ENCODE results near the gene CARMIL1. TPM values are rescaled to one million over a fixed set of nuclear protein-coding genes. Genes with fewer than 3 reads are reported as not detected.
A peak's percentile ranks its signal among the peaks of the same experiment; 100 is the strongest.

The CARMIL1 gene
- total and polyA plus RNA-seq, 8 donors: 5.9 to 9.4 (median 7.8) TPM

GRCh38 chr6:25494469-25494868 lies 215.3 kb downstream of the CARMIL1 start:
- TF ChIP-seq CTCF (IDR thresholded peaks at IDR 0.05): no peak
- H3K27me3 ChIP-seq: no peaks in the 10 kb centered on the region
- ATAC-seq: no peak
- no peak overlapping the region for H3K4me3 ChIP-seq
- intact Hi-C loops (cut with DNase I): no loop called here
- H3K36me3 ChIP-seq: no peaks in the 10 kb centered on the region
- WGBS, 2 donors: 85 to 97% methylated on average over 1 of the region's 1 CpG
- DNase-seq: no peak
- H3K4me1 ChIP-seq: peaks cover 0 to 8% (median 0%) of the 10 kb centered on the region in 3 donors
- no peak for FAIRE-seq
- H3K27ac ChIP-seq: no peak overlapping the region
- no peaks in the 10 kb centered on the region for H3K9me3 ChIP-seq

GRCh38 chr6:25497383-25498040 lies 218.3 kb downstream of the CARMIL1 start:
- Histone ChIP-seq H3K27ac (no peak overlapping the region), H3K27me3 (no peaks in the 10 kb centered on the region), H3K36me3 (no peaks in the 10 kb centered on the region), H3K9me3 (no peaks in the 10 kb centered on the region), H3K4me3 (no peak overlapping the region), H3K4me1 (no peaks in the 10 kb centered on the region)
- FAIRE-seq (no peak), DNase-seq (no peak), ATAC-seq (peak in 2 of 4 donors; percentile 22 to 50)
- 91 to 94% methylated on average over 8 of the region's 8 CpGs for WGBS, 2 donors
- TF ChIP-seq CTCF (IDR thresholded peaks at IDR 0.05): no peak
- intact Hi-C loops (cut with DNase I): loop anchor here in 1 of 3 donors (5.0 kb wide), 1 partner anchor 220 kb away; the partner anchor contains the start of gene CARMIL1

- DNase-seq: no peak
- intact Hi-C loops (cut with DNase I): loop anchor here in 1 of 3 donors (5.0 kb wide), 1 partner anchor 221 kb away; the partner anchor contains the start of gene CARMIL1
- Histone ChIP-seq H3K9me3 (no peaks in the 10 kb centered on the region), H3K4me1 (no peaks in the 10 kb centered on the region), H3K4me3 (no peak overlapping the region), H3K27me3 (no peaks in the 10 kb centered on the region), H3K27ac (no peak overlapping the region), H3K36me3 (no peaks in the 10 kb centered on the region)
- TF ChIP-seq CTCF (IDR thresholded peaks at IDR 0.05): no peak
- WGBS, 2 donors: 89 to 94% methylated on average over 4 of the region's 4 CpGs
- FAIRE-seq: no peak
- no peak for ATAC-seq
These were observed 219.3 kb downstream of the CARMIL1 start for GRCh38 chr6:25498505-25498904.

DNA sequence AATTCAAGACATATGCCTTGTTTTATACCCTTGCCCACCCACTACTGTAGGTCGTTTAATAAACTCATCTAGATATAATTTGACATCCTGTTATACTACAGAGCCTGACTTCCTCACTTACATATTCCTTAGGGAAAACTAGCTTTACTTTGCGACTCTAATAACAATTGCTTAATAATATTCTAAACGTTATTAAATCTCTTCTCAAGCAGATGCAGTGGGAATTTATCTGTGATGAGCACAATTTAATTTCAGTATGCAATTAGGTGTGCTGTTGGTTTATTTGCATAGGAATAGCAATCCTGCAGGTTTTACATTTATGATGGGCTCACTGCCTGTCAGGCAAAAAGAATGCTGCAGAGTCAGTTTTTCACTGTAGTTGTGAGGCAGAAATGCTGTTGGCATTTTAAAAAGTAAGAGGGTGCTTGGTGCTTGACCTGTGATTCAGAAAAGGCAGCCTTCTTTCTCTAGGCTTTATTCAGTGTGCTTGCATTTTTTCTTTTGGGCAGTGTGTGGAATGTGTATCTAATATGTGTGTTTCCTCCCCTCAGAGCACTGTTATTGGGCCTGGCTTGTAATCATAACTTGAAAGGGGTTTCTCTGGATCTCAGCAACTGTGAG lies 220.6 kb downstream of the CARMIL1 start:
- FAIRE-seq (no peak), ATAC-seq (no peak), DNase-seq (no peak)
- no peaks in the 10 kb centered on the region for H3K4me1 ChIP-seq
- intact Hi-C loops (cut with DNase I): loop anchor here in 1 of 3 donors (5.0 kb wide), 1 partner anchor 222 kb away; the partner anchor contains the start of gene CARMIL1
- no peaks in the 10 kb centered on the region for H3K9me3 ChIP-seq
- TF ChIP-seq CTCF (IDR thresholded peaks at IDR 0.05): no peak
- no peaks in the 10 kb centered on the region for H3K27me3 ChIP-seq
- no peak overlapping the region for H3K27ac ChIP-seq
- WGBS, 2 donors: 45 to 46% methylated on average over 3 of the region's 3 CpGs
- no peaks in the 10 kb centered on the region for H3K36me3 ChIP-seq
- no peak overlapping the region for H3K4me3 ChIP-seq

DNA sequence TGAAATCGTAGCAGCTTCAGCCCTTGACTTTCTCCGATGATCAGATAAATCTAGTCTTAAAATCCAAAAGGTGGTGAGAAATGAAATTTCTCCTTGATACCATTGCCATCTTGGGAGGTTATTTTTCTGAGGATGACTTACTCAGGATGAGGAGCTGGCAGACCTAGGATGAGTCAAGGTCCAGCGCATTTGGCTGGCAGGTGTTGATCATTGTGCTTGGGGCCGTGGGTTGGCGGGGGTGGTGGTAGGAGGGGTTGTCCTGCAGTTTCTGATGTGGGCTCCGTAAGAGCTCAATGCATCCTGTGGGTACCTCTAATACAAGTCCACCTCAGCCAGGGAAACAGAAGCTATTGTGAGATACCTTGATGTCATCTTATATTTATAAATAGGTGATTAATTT lies 224.5 kb downstream of the CARMIL1 start:
- no peak for FAIRE-seq
- H3K36me3 ChIP-seq: no peaks in the 10 kb centered on the region
- no peak for TF ChIP-seq CTCF (IDR thresholded peaks at IDR 0.05)
- no peak for DNase-seq
- intact Hi-C loops (cut with DNase I): no loop called here
- no peak overlapping the region for H3K4me3 ChIP-seq
- no peak overlapping the region for H3K27ac ChIP-seq
- H3K4me1 ChIP-seq: peaks cover 0 to under 1% (median 0%) of the 10 kb centered on the region in 3 donors
- ATAC-seq: no peak
- no peaks in the 10 kb centered on the region for H3K27me3 ChIP-seq
- no peaks in the 10 kb centered on the region for H3K9me3 ChIP-seq
- WGBS, 2 donors: 95 to 96% methylated on average over 6 of the region's 6 CpGs

Measured in pancreas (tissue), 10 donors.